ENCODE results near the gene CRACR2A. TPM values are rescaled to one million over a fixed set of nuclear protein-coding genes. Genes with fewer than 3 reads are reported as not detected.

Gene CRACR2A
- polyA plus RNA-seq, 2 of the 4 experiments (the other 2 are of a cell fraction) = 1.1 to 3.8 TPM

GRCh38 chr12:3646561-3647241 is 106.2 kb downstream of the CRACR2A start:
- no peak overlapping the region for H3K4me3 ChIP-seq
- DNase-seq (ENCODE audit: low read depth in 1 of 2, low spot score in 1 of 2) (no peak), ATAC-seq (no peak), FAIRE-seq (no peak)
- ChIA-PET CTCF (interaction anchor here (1.1 to 2.1 kb wide), 2 partner anchors 154 to 347 kb away, joined by 3 to 8 read pairs; no protein-coding TSS in a partner anchor), POLR2A (no interaction called here)
- TF ChIP-seq ZFP36 (IDR thresholded peaks at IDR 0.05; ENCODE audit: borderline replicate concordance, partially characterized antibody) (no peak), BCL3 (IDR thresholded peaks at IDR 0.05) (no peak), JUNB (IDR thresholded peaks at IDR 0.05) (no peak)
- no peaks in the 10 kb centered on the region for H3K9me3 ChIP-seq
- H3K4me1 ChIP-seq = 0 out of 3 replicates have a peak, but pooled peaks cover 3% of the 10 kb centered on the region
- no peak overlapping the region for H3K27ac ChIP-seq
- H3K4me2 ChIP-seq = no peak overlapping the region
- 60% methylated on average over 12 of the region's 12 CpGs for WGBS (ENCODE audit: missing lambda C conversion rate)

GRCh38 chr12:3645091-3645490 is 107.8 kb downstream of the CRACR2A start:
- DNase-seq (ENCODE audit: low read depth in 1 of 2, low spot score in 1 of 2) = no peak
- Histone ChIP-seq H3K4me2 (no peak overlapping the region), H3K4me1 (0 out of 3 replicates have a peak, but pooled peaks cover 3% of the 10 kb centered on the region), H3K27ac (no peak overlapping the region), H3K9me3 (no peaks in the 10 kb centered on the region), H3K4me3 (no peak overlapping the region)
- CTCF ChIA-PET = no interaction called here
- TF ChIP-seq PHF8 (IDR thresholded peaks at IDR 0.05; ENCODE audit: borderline replicate concordance, low read depth) (no peak), CTCF (IDR thresholded peaks at IDR 0.05) (no peak), EHMT2 (IDR thresholded peaks at IDR 0.05; ENCODE audit: low read depth) (no peak), RNF2 (IDR thresholded peaks at IDR 0.05; ENCODE audit: borderline replicate concordance, low read depth) (no peak), HDAC2 (IDR thresholded peaks at IDR 0.05) (no peak), ZSCAN20 (CRISPR knock-in tag; IDR thresholded peaks at IDR 0.05) (no peak), SREBF2 (IDR thresholded peaks at IDR 0.05) (no peak), CHD4 (IDR thresholded peaks at IDR 0.05; ENCODE audit: borderline replicate concordance) (no peak), USF2 (IDR thresholded peaks at IDR 0.05) (no peak), REST (IDR thresholded peaks at IDR 0.05) (no peak), POLR2A (IDR thresholded peaks at IDR 0.05; ENCODE audit: low read length) (no peak)
- POLR2A ChIA-PET = no interaction called here
- WGBS (ENCODE audit: missing lambda C conversion rate) = 61% methylated on average over 4 of the region's 4 CpGs
- FAIRE-seq = no peak
- no peak for ATAC-seq

- H3K27ac ChIP-seq = no peak overlapping the region
- ChIA-PET POLR2A (no interaction called here), CTCF (no interaction called here)
- no peaks in the 10 kb centered on the region for H3K9me3 ChIP-seq
- H3K4me1 ChIP-seq = 0 out of 3 replicates have a peak, but pooled peaks cover 3% of the 10 kb centered on the region
- ATAC-seq = no peak
- no peak for FAIRE-seq
- no peak overlapping the region for H3K4me2 ChIP-seq
- WGBS (ENCODE audit: missing lambda C conversion rate) = 54% methylated on average over 8 of the region's 8 CpGs
- no peak overlapping the region for H3K4me3 ChIP-seq
- DNase-seq (ENCODE audit: low read depth in 1 of 2, low spot score in 1 of 2) = no peak
- no peak for TF ChIP-seq HES2 (IDR thresholded peaks at IDR 0.05)
Observed at GRCh38 chr12:3644104-3644503, 108.8 kb downstream of the CRACR2A start.

Measured in A549 (cell line).